HCT116 (cell line): Measurements from ENCODE around the gene RHOB. TPM values are rescaled to one million over a fixed set of nuclear protein-coding genes. Genes with fewer than 3 reads are reported as not detected.

ENCODE experiments used
- ATAC-seq: fragments of 200-7000 bp; cut with Tn5 transposase; 2 replicates; pipeline ENCODE4 v1.9.1; 2020; ENCODE audit warnings: mild to moderate bottlenecking, moderate library complexity
- BruUV-seq: library from RNA; stranded (reverse); fragments of 400-500 nt; replicated peaks from 2 replicates; lab custom pipeline; 2021; lab: Mats Ljungman, UMichigan
- CTCF ChIA-PET: fragments of 300-600 bp; sonication (Branson Sonifier 250); formaldehyde crosslinking; loops from one replicate; lab custom pipeline; 2021; ENCODE audit warnings: antibody characterized with exemption; lab: Charles Lee
- POLR2A ChIA-PET: fragments of 300-600, 350-600 bp; sonication (Branson Sonifier 250); formaldehyde crosslinking; loops from one replicate; lab custom pipeline; 2021; ENCODE audit warnings: antibody characterized with exemption; lab: Charles Lee
- RAD21 ChIA-PET, 2 experiments: fragments of 300-600 bp; sonication (Branson Sonifier 250); formaldehyde crosslinking; loops; one replicate each; lab custom pipeline; 2023; ENCODE audit warnings: low total read pairs in 2 of 2; ENCODE audit not compliant: uncharacterized antibody in 2 of 2, unreplicated experiment in 2 of 2, low non-redundant PET in 1 of 2; lab: Charles Lee
- DNase-seq: peaks from one replicate; pipeline ENCODE4 v3.0.0-alpha.2; 2010; ENCODE audit warnings: low read depth, low spot score
- H2AFZ ChIP-seq: fragments of 200-600 bp; shearing (Covaris generic), sonication (generic); 2 replicates; pipeline ENCODE4 v1.6.1; 2017; ENCODE audit warnings: low read depth, mixed run types, mixed read lengths, antibody characterized with exemption, low read length; ENCODE audit not compliant: poor library complexity, severe bottlenecking
- H3K27ac ChIP-seq: 2 replicates; pipeline ENCODE4 v1.5.1; 2012; ENCODE audit warnings: low read depth, low read length
- H3K27me3 ChIP-seq: fragments of 200-600 bp; sonication (generic); 2 replicates; pipeline ENCODE4 v1.6.1; 2016; ENCODE audit warnings: mixed run types, low read length, mixed read lengths; ENCODE audit not compliant: insufficient read depth
- H3K36me3 ChIP-seq, 2 experiments: fragments of 200-500 bp in 1 of 2; fragments of 200-600 bp in 1 of 2; sonication (Bioruptor generic) in 1 of 2; sonication (generic) in 1 of 2; 2 replicates each; pipeline versions ENCODE4 v1.5.1 to v1.6.1; 2014 to 2016; ENCODE audit warnings: low read length in 2 of 2, inconsistent platforms in 1 of 2, mixed read lengths in 1 of 2, mixed run types in 1 of 2; ENCODE audit not compliant: insufficient read depth in 2 of 2, control insufficient read depth in 1 of 2
- H3K4me1 ChIP-seq, 2 experiments: fragments of 200-600 bp in 1 of 2; sonication (generic) in 1 of 2; 2 replicates each; pipeline versions ENCODE4 v1.5.1 to v1.6.1; 2012 to 2017; ENCODE audit warnings: low read length in 2 of 2, inconsistent platforms in 1 of 2, mild to moderate bottlenecking in 1 of 2, mixed read lengths in 1 of 2, mixed run types in 1 of 2, moderate library complexity in 1 of 2; ENCODE audit not compliant: insufficient read depth in 2 of 2, control insufficient read depth in 1 of 2
- H3K4me2 ChIP-seq: fragments of 200-600 bp; sonication (generic); 2 replicates; pipeline ENCODE4 v1.6.1; 2017; ENCODE audit warnings: mixed run types, low read length, mixed read lengths
- H3K4me3 ChIP-seq, 2 experiments: fragments of 200-600 bp in 1 of 2; sonication (generic) in 1 of 2; replicated peaks in 1 of 2; 2 replicates each; pipeline ENCODE4 v1.5.1; 2011 to 2016; ENCODE audit warnings: low read length in 2 of 2, control low read depth in 1 of 2, low read depth in 1 of 2, mild to moderate bottlenecking in 1 of 2, mixed read lengths in 1 of 2, mixed run types in 1 of 2
- H3K79me2 ChIP-seq: fragments of 200-600 bp; sonication (generic); 2 replicates; pipeline ENCODE4 v1.6.1; 2017; ENCODE audit warnings: mild to moderate bottlenecking, mixed run types, low read length, moderate library complexity, mixed read lengths; ENCODE audit not compliant: insufficient read depth
- H3K9ac ChIP-seq: fragments of 200-600 bp; sonication (generic); 2 replicates; pipeline ENCODE4 v1.6.1; 2016; ENCODE audit warnings: low read length, mixed read lengths
- H3K9me2 ChIP-seq: fragments of 200-600 bp; sonication (generic), shearing (Covaris generic); 2 replicates; pipeline ENCODE4 v1.6.1; 2017; ENCODE audit warnings: mixed run types, mild to moderate bottlenecking, moderate library complexity; ENCODE audit not compliant: insufficient read depth
- H3K9me3 ChIP-seq, 2 experiments: fragments of 200-500 bp in 1 of 2; fragments of 200-600 bp in 1 of 2; sonication (Bioruptor generic) in 1 of 2; sonication (generic) in 1 of 2; 2 replicates each; pipeline ENCODE4 v1.6.1; 2014 to 2017; ENCODE audit warnings: low read length in 2 of 2, mixed read lengths in 2 of 2, inconsistent platforms in 1 of 2, low read depth in 1 of 2, mild to moderate bottlenecking in 1 of 2, mixed run types in 1 of 2, moderate library complexity in 1 of 2; ENCODE audit not compliant: control insufficient read depth in 1 of 2, insufficient read depth in 1 of 2
- H4K20me1 ChIP-seq: fragments of 200-600 bp; sonication (generic), shearing (Covaris generic); 2 replicates; pipeline ENCODE4 v1.6.1; 2017; ENCODE audit warnings: mixed run types, mild to moderate bottlenecking, moderate library complexity; ENCODE audit not compliant: insufficient read depth
- EZH2 ChIP-seq: fragments of 200-600 bp; sonication (generic); IDR thresholded peaks from 2 replicates; pipeline ENCODE4 v1.6.1; 2017; ENCODE audit warnings: antibody characterized with exemption, mixed run types
- SP1 ChIP-seq: IDR thresholded peaks from 2 replicates; pipeline ENCODE4 v1.6.1; 2012; ENCODE audit warnings: low read depth
- intact Hi-C: fragments of 100-400 bp; cut with micrococcal nuclease; formaldehyde crosslinking; loops from 2 replicates; pipeline ENCODE4 v1.10.0; 2022
- total RNA-seq: library from RNA; stranded (reverse); gene quantifications from one replicate; pipeline ENCODE4 v1.2.1, GENCODE V29; 2021; ENCODE audit not compliant: unreplicated experiment

Gene RHOB
- total RNA-seq, 1 experiment from 2014 or later = 72.9 TPM

GRCh38 chr2:20496942-20497341 lies 50.1 kb downstream of the RHOB start:
- H3K4me3 ChIP-seq = no peak overlapping the region
- ATAC-seq (no peak), DNase-seq (no peak)
- H3K27me3 ChIP-seq = no peaks in the 10 kb centered on the region
- ChIA-PET RAD21 (no interaction called here), POLR2A (interaction anchor here (0.5 to 2.0 kb wide), 4 partner anchors 13 to 55 kb away, joined by 3 to 11 read pairs (median 6); partner anchors contain the start of gene RHOB), CTCF (no interaction called here)
- intact Hi-C loops = no loop called here
- peak overlapping the region; percentile 82 for H3K4me2 ChIP-seq
- H2AFZ ChIP-seq = no peak overlapping the region
- H3K27ac ChIP-seq = no peak overlapping the region
- no TSS peak for BruUV-seq
- H3K9ac ChIP-seq = no peak overlapping the region
- no peaks in the 10 kb centered on the region for H3K36me3 ChIP-seq
- H3K9me3 ChIP-seq = no peaks in the 10 kb centered on the region
- H3K4me1 ChIP-seq = peaks cover 25 to 45% of the 10 kb centered on the region in 2 experiments
- H4K20me1 ChIP-seq = no peaks in the 10 kb centered on the region
- no peaks in the 10 kb centered on the region for H3K79me2 ChIP-seq
- H3K9me2 ChIP-seq = no peaks in the 10 kb centered on the region
- TF ChIP-seq SP1 (no peak), EZH2 (no peak)

Other genes with a start within 250 kb of the RHOB start
- gene SDC1, start 221.9 kb upstream of the RHOB start, total RNA-seq = 32.0 TPM
- gene PUM2, start 96.2 kb upstream of the RHOB start, total RNA-seq = 105 TPM
- gene HS1BP3, start 204.0 kb downstream of the RHOB start, total RNA-seq = 17.1 TPM
- 0.02 TPM for gene GDF7, start 220.1 kb downstream of the RHOB start, total RNA-seq